NCI-H345 treated with DMSO at 0.1 percent for 48 hours (cell line): ENCODE data around the gene CARMIL3.

Experiments
- DNase-seq: peaks from one replicate; lab custom pipeline; 2025; ENCODE audit not compliant: unreplicated experiment; lab: John Stamatoyannopoulos, UW

CARMIL3 gene

DNA sequence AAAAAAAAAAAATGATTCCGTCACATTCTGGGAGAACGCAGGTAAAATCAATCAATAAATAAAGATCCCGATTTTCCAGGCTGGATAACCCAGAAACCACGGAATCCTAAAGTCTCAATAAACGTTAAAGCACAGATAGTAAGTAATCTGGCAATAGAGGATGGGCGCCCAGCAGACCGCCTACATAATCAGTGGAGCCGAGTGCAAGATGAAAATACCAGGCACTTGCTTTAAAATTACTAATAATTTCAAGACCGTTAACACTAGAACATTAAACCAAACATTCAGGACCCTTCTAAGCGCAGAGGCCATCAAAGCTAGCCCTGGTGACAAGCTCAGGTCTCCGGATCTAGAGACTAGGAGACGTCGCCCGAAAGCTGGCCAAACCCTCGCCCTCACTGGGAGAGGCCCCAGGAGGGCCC is 61.6 kb downstream of the CARMIL3 start:
- no peak for DNase-seq

DNA sequence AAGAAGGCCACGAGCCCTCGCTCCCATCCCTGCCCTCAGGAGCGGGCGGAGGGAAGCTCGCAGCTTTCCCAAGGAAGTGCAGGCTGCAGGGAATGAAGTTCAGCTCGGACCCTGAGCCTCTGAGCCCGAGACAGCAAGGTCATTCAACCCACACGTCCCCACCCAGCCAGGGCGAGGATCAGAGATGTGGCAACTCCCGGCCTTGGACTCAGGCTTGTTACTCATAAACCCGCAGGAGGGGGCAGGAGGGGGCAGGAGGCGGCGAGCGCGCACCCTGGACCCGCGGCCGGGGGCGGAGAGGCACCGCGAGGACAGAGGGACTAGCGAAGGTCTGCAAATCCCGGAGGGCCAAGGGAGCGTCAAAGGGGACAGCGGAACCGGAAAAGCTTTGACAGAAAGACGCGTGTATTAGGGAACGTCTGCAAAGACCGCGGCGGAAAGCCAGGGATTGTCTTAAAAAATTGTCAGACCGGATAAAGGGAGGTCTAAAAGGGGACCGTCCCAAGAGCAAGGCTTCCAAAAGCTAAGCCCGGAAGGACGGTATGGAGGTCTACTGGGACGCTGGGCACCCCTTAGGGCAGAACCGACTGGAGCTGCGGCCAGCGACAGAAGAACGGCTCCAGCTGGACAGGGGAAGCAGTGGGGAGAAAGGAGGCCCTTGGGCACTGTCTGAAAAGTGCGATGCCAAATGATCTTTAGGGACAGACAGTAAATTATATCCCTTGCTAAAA is 62.2 kb downstream of the CARMIL3 start:
- peak; percentile 92 for DNase-seq

DNA sequence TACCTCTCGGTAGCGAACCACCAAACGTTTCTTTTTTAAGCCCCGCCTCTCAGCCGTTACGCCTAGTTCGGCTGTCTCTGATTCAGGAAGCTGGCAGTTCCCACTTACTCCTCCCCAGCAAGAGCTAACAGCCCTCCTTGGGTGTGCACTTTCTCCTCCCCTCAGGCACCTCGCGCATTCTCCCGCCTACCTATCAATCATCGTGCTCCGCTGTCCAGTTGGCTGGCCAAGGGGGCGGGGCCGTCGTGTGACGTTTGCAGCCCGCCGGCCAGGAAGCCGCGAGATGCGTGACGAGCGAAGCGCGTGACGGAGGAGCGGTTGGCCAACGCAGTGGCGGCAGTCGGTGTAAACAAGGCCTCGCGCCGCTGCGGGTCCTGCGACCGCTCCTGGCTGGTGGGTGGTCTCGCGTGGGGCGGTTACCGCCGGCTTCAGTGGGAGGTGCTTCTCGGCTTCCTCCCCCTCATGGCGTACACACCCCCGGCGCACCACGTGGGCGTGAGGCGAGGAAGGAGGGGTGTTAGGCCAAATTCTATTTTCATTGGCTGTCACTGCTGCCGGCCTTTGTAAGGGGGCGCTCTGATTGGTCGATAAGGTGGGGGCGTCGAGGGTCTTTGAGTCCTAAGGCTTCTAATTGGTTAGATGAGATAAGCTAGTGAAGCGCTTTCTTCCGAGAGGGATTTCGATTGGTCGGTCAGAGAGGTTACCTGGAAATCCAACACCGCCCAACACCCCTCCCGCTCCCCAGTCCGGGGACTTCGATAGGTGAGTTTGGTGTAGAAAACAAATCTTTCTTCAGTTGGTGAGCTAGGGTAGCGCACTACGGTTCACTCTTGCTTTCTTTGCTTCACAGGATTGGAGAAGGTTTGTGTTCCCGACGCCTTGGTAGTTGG is 63.0 kb downstream of the CARMIL3 start, which contains the start of the genes DCAF11 and NRL:
Gene DCAF11, plus strand, starts transcription at position 246 of the 890 bp plus-strand sequence. CDS start 818 bp downstream, outside the sequence.
Gene NRL, minus strand, starts transcription at position 418 of the 890 bp plus-strand sequence. CDS start 32,101 bp downstream, outside the sequence.
- DNase-seq = peak; percentile 98

DNA sequence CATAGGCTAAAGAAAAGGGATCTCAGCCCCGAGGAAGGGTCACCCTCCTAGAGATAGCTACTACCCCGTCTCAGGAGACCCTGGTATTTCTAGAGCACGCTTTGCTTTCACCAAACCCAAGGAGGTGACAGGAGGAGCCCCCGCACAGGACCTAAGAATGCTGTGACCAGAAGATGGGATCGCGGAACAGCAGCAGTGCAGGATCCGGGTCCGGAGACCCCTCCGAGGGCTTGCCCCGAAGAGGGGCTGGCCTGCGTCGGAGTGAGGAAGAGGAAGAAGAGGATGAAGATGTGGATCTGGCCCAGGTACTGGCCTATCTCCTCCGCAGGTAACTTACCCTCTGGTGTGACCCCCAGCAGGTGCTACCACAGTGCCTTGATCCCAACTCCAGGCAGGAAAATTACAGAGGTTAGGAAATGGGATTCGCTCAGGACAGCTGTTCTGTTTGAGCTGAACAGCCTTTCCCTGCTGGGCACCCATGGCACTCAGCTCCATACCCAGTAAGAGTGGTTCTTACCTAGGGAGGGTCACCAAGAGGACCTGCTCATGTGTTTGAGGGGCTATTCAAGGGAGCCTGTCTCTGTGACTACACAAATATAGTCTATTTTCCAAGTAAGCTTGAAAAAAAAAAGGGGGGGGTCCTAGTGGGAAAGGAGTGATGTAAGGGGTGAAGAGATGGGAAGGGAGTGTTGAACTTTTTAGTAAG is 63.8 kb downstream of the CARMIL3 start:
- no peak for DNase-seq

DNA sequence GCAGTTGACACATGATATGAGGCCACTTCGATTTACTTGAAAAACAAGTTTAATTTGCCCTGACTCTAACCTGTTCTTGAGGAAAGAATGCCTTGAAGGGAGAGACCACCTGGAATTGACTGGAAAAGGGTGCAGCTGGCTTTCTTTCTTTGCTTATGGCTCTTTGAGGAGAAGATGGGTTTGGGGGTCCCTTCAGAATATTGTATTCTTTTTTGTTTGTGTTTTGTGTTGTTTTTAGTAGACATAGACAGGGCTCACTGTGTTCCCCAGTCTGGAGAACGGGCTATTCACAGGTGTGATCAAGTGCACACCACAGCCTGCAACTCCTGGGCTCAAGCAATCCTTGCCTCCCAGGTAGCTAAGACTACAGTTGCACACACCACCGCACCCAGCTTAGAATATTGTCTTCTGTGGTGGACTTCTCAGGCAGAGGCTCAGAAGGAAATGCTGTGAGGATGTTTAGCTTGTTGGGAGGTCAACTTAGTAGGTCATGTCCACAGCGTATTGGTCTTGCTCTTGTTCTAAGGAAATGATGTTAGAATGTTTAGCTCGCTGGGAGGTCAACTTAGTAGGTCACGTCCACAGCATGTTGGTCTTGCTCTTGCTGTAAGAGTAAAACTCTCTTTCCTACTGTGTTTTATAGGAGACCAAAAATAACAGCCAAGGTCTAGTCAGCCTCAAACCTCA is 64.5 kb downstream of the CARMIL3 start:
- no peak for DNase-seq

DNA sequence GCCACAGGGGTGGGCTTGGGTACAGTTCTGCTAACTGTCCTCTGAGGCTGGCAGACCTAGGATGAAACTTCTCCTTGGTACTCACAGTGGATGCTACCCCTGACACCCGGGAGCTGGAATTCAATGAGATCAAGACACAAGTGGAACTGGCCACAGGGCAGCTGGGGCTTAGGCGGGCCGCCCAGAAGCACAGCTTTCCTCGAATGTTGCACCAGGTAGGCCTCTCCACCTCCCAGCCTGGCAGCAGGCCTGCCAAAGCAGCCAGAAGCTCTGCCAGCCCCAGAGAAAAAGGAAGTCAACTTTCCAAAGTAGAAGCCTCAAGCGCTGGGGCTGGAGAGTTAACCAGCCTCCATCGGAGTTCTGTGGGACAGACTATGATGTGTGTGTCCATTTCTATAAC is 65.4 kb downstream of the CARMIL3 start:
- DNase-seq = no peak
